A549 (cell line): ENCODE results near the gene TCERG1. TPM values are rescaled to one million over a fixed set of nuclear protein-coding genes. Genes with fewer than 3 reads are reported as not detected.

Experiments
- ATAC-seq, 2 experiments: fragments of 200-7000 bp in 1 of 2; fragments of >200 bp in 1 of 2; cut with Nextera tagmentation in 1 of 2; cut with Tn5 transposase in 1 of 2; 3 replicates each; pipeline versions ENCODE4 v1.8.0 to v1.9.1; 2018 to 2020; ENCODE audit warnings: mild to moderate bottlenecking in 1 of 2, moderate library complexity in 1 of 2
- CTCF ChIA-PET: fragments of 300-600 bp; sonication (Branson Sonifier 250); formaldehyde crosslinking; extraction: SDS; loops from one replicate; lab custom pipeline; 2021; ENCODE audit warnings: antibody characterized with exemption, inconsistent platforms; lab: Yijun Ruan, JAX
- POLR2A ChIA-PET: fragments of 350-600 bp; formaldehyde crosslinking; extraction: SDS; loops from one replicate; lab custom pipeline; 2021; ENCODE audit warnings: antibody characterized with exemption, inconsistent platforms; lab: Yijun Ruan, JAX
- DNase-seq, 2 experiments: peaks; one replicate each; pipeline versions ENCODE4 v3.0.0 to v3.0.0-alpha.2; 2011 to 2016; ENCODE audit warnings: low read depth in 1 of 2, low spot score in 1 of 2
- FAIRE-seq: peaks from 2 replicates; lab custom pipeline; 2011; peaks lifted over from hg19 to GRCh38; lab: Jason Lieb, UNC
- H3K27ac ChIP-seq, 2 experiments: fragments of >200 bp; sonication (Bioruptor Twin); formaldehyde crosslinking; 3 replicates each; pipeline ENCODE4 v1.5.1; 2016 to 2017
- H3K4me1 ChIP-seq: fragments of >200 bp; sonication (Bioruptor Twin); formaldehyde crosslinking; 3 replicates; pipeline ENCODE4 v1.6.1; 2016
- H3K4me2 ChIP-seq: fragments of >200 bp; sonication (Bioruptor Twin); formaldehyde crosslinking; 3 replicates; pipeline ENCODE4 v1.6.1; 2016
- H3K4me3 ChIP-seq: fragments of >200 bp; sonication (Bioruptor Twin); formaldehyde crosslinking; 3 replicates; pipeline ENCODE4 v1.5.1; 2016
- H3K9me3 ChIP-seq: fragments of >200 bp; sonication (Bioruptor Twin); formaldehyde crosslinking; 3 replicates; pipeline ENCODE4 v1.6.1; 2016
- BCL3 ChIP-seq: fragments of >200 bp; sonication (Bioruptor Twin); formaldehyde crosslinking; IDR thresholded peaks from 3 replicates; pipeline ENCODE4 v1.6.1; 2016
- BHLHE40 ChIP-seq: IDR thresholded peaks from 2 replicates; pipeline ENCODE4 v1.6.1; 2012; ENCODE audit warnings: low read depth, low read length, inconsistent platforms
- CBX8 ChIP-seq: fragments of 200-600 bp; sonication (generic); IDR thresholded peaks from 2 replicates; pipeline ENCODE4 v1.6.1; 2016
- CEBPB ChIP-seq, 2 experiments: fragments of >200 bp in 1 of 2; sonication (Bioruptor Twin) in 1 of 2; formaldehyde crosslinking in 1 of 2; IDR thresholded peaks; 2 replicates each; pipeline ENCODE4 v1.6.1; 2012 to 2016
- CTCF ChIP-seq: fragments of >200 bp; sonication (Bioruptor Twin); formaldehyde crosslinking; IDR thresholded peaks from 3 replicates; pipeline ENCODE4 v1.5.1; 2016
- EHF ChIP-seq: fragments of 250-450 bp; sonication (Bioruptor Pico); IDR thresholded peaks from 2 replicates; pipeline ENCODE4 v1.5.0; 2020; ENCODE audit warnings: mild to moderate bottlenecking
- EHMT2 ChIP-seq: fragments of 200-600 bp; sonication (generic); IDR thresholded peaks from 2 replicates; pipeline ENCODE4 v1.6.1; 2016; ENCODE audit warnings: antibody characterized with exemption, low read depth, mild to moderate bottlenecking, moderate library complexity
- ELK1 ChIP-seq: fragments of 150-350 bp; IDR thresholded peaks from 2 replicates; pipeline ENCODE4 v1.6.1; 2014; ENCODE audit warnings: low read depth, mild to moderate bottlenecking, low read length
- FOSB ChIP-seq: fragments of 250-450 bp; sonication (Bioruptor Pico); IDR thresholded peaks from 2 replicates; pipeline ENCODE4 v1.5.0; 2020; ENCODE audit warnings: mild to moderate bottlenecking, moderate library complexity
- FOXS1 ChIP-seq: fragments of 250-450 bp; sonication (Bioruptor Pico); IDR thresholded peaks from 2 replicates; pipeline ENCODE4 v1.5.0; 2020; ENCODE audit warnings: mild to moderate bottlenecking, moderate library complexity
- HDAC2 ChIP-seq: fragments of 200-600 bp; sonication (generic); IDR thresholded peaks from 2 replicates; pipeline ENCODE4 v1.6.1; 2016
- HES2 ChIP-seq: fragments of >200 bp; sonication (Bioruptor Twin); formaldehyde crosslinking; IDR thresholded peaks from 2 replicates; pipeline ENCODE4 v1.6.1; 2016
- HEYL ChIP-seq: fragments of 250-450 bp; sonication (Bioruptor Pico); IDR thresholded peaks from 2 replicates; pipeline ENCODE4 v1.8.0; 2021; ENCODE audit warnings: mild to moderate bottlenecking, moderate library complexity
- KDM5A ChIP-seq: fragments of 200-600 bp; sonication (generic); IDR thresholded peaks from 2 replicates; pipeline ENCODE4 v1.6.1; 2016; ENCODE audit warnings: antibody characterized with exemption, mild to moderate bottlenecking
- NFE2L2 ChIP-seq: fragments of 150-350 bp; conservative IDR thresholded peaks from 2 replicates; pipeline ENCODE4 v1.6.1; 2014; ENCODE audit warnings: low read length
- PBX3 ChIP-seq: IDR thresholded peaks from 2 replicates; pipeline ENCODE4 v1.6.1; 2012
- POLR2AphosphoS2 ChIP-seq: conservative IDR thresholded peaks from 2 replicates; pipeline ENCODE4 v1.6.1; 2012; ENCODE audit warnings: low read length, improper control_type of control experiment, inconsistent platforms
- RAD21 ChIP-seq, 2 experiments: fragments of >200 bp in 1 of 2; sonication (Bioruptor Twin) in 1 of 2; formaldehyde crosslinking in 1 of 2; IDR thresholded peaks in 1 of 2; conservative IDR thresholded peaks in 1 of 2; 2 replicates in 1 of 2; 3 replicates in 1 of 2; pipeline ENCODE4 v1.6.1; 2012 to 2018; ENCODE audit warnings: inconsistent platforms in 1 of 2
- REST ChIP-seq: fragments of 200-600 bp; sonication (generic); IDR thresholded peaks from 2 replicates; pipeline ENCODE4 v1.6.1; 2016; ENCODE audit warnings: antibody characterized with exemption, mild to moderate bottlenecking, moderate library complexity
- RFX5 ChIP-seq: fragments of 450-650 bp; IDR thresholded peaks from 2 replicates; pipeline ENCODE4 v1.7.1; 2014; ENCODE audit warnings: antibody characterized with exemption, mild to moderate bottlenecking, moderate library complexity
- TFCP2L1 ChIP-seq: fragments of 250-450 bp; sonication (Bioruptor Pico); IDR thresholded peaks from 2 replicates; pipeline ENCODE4 v1.5.0; 2021; ENCODE audit warnings: mild to moderate bottlenecking
- USF2 ChIP-seq: fragments of 450-650 bp; IDR thresholded peaks from 2 replicates; pipeline ENCODE4 v1.6.1; 2014; ENCODE audit warnings: antibody characterized with exemption
- ZNF302 ChIP-seq: fragments of 250-450 bp; sonication (Bioruptor Pico); IDR thresholded peaks from 2 replicates; pipeline ENCODE4 v1.9.0; 2021; ENCODE audit warnings: inconsistent platforms, mild to moderate bottlenecking, moderate library complexity
- ZSCAN20 ChIP-seq: fragments of 250-450 bp; sonication (Bioruptor Pico); IDR thresholded peaks from 2 replicates; pipeline ENCODE4 v1.8.0; 2022; ENCODE audit warnings: mild to moderate bottlenecking, moderate library complexity
- WGBS: methylation state at CpG from one replicate; pipeline ENCODE4 v1.1.6; 2017; ENCODE audit errors: missing lambda C conversion rate; 5-methylcytosine and 5-hydroxymethylcytosine counted together
- polyA plus RNA-seq, 4 experiments: library from polyadenylated mRNA; depleted of rRNA in 3 of 4; stranded (reverse); fragments of >200 nt; fragmentation: RNase III in 1 of 4; extraction: RNeasy Plus Mini Kit Qiagen cat#74134 plus additional on column Dnase treatment in 1 of 4; gene quantifications; 2 replicates in 3 of 4; 3 replicates in 1 of 4; pipeline ENCODE4 v1.2.3, GENCODE V29; 2011 to 2017

TCERG1 gene
- polyA plus RNA-seq, 2 of the 4 experiments (the other 2 are of a cell fraction), result 49.1 to 73.8 TPM

GRCh38 chr5:146521403-146522106 lies 74.4 kb downstream of the TCERG1 start:
- no peak for FAIRE-seq

GRCh38 chr5:146523698-146524097 lies 76.6 kb downstream of the TCERG1 start:
- Histone ChIP-seq H3K4me2 (no peak overlapping the region), H3K4me3 (no peak overlapping the region), H3K9me3 (no peaks in the 10 kb centered on the region), H3K27ac (no peak overlapping the region), H3K4me1 (no peaks in the 10 kb centered on the region)
- no peak for FAIRE-seq
- no peak for ATAC-seq
- no peak for DNase-seq
- CTCF ChIA-PET, result interaction anchor here (0.6 to 2.7 kb wide), 4 partner anchors 10 to 442 kb away, joined by 3 to 23 read pairs (median 4); no protein-coding TSS in a partner anchor
- 56% methylated on average over 3 of the region's 3 CpGs for WGBS
- POLR2A ChIA-PET, result no interaction called here
- TF ChIP-seq ZSCAN20 (CRISPR knock-in tag) (no peak), REST (no peak), RAD21 (conservative IDR thresholded peaks at IDR 0.05 in 1 of 2, IDR thresholded peaks at IDR 0.05 in 1 of 2) (no peak), HEYL (CRISPR knock-in tag) (no peak), ZNF302 (no peak), HES2 (no peak), CBX8 (no peak), POLR2AphosphoS2 (no peak), USF2 (no peak), BCL3 (no peak)

More at GRCh38 chr5:146521403-146522106, 74.4 kb downstream of the TCERG1 start:
- POLR2A ChIA-PET, result interaction anchor here (0.7 kb wide), 1 partner anchor 20 kb away, joined by 3 read pairs; no protein-coding TSS in a partner anchor
- H3K4me1 ChIP-seq, result no peaks in the 10 kb centered on the region
- 62% methylated on average over 8 of the region's 8 CpGs for WGBS
- no peaks in the 10 kb centered on the region for H3K9me3 ChIP-seq
- no peak overlapping the region for H3K27ac ChIP-seq
- CTCF ChIA-PET, result interaction anchor here (1.2 to 2.9 kb wide), 4 partner anchors 9 to 444 kb away, joined by 3 to 29 read pairs (median 8); no protein-coding TSS in a partner anchor
- TF ChIP-seq PBX3 (no peak), CTCF (no peak), EHF (CRISPR knock-in tag) (no peak), KDM5A (no peak), FOSB (CRISPR knock-in tag) (no peak), HES2 (no peak), RFX5 (no peak), NFE2L2 (no peak), FOXS1 (CRISPR knock-in tag) (no peak), HDAC2 (no peak), EHMT2 (no peak), ELK1 (no peak), TFCP2L1 (CRISPR knock-in tag) (no peak), CEBPB (IDR thresholded peaks at IDR 0.05) (no peak), BHLHE40 (no peak)
- DNase-seq (no peak), ATAC-seq (peak; percentile 37 to 59; a peak in 5 of 6 replicates)
- H3K4me2 ChIP-seq, result no peak overlapping the region
- H3K4me3 ChIP-seq, result no peak overlapping the region
